Breast epithelium (tissue), 4 donors: ENCODE measurements around the gene STRA8. TPM values are rescaled to one million over a fixed set of nuclear protein-coding genes. Genes with fewer than 3 reads are reported as not detected.

Experiments
- DNase-seq, 2 donors: peaks; one replicate each; pipeline ENCODE4 v3.0.0-alpha.2; 2019; ENCODE audit warnings: low spot score in 2 of 2
- H3K27ac ChIP-seq, 2 donors: fragments of 200-600 bp; sonication (generic) in 1 of 2; one replicate each; pipeline ENCODE4 v1.5.1; 2016 to 2019; ENCODE audit warnings: mild to moderate bottlenecking in 1 of 2
- H3K27me3 ChIP-seq, 2 donors: fragments of 200-600 bp; sonication (generic) in 1 of 2; one replicate each; pipeline versions ENCODE4 v1.5.1 to v1.6.0; 2017 to 2019; ENCODE audit warnings: control low read depth in 1 of 2, mild to moderate bottlenecking in 1 of 2
- H3K36me3 ChIP-seq: fragments of 200-600 bp; one replicate; pipeline ENCODE4 v1.5.1; 2019
- H3K4me1 ChIP-seq, 2 donors: fragments of 200-600 bp; sonication (generic); one replicate each; pipeline ENCODE4 v1.5.1; 2016 to 2019; ENCODE audit warnings: control low read depth in 1 of 2
- H3K4me3 ChIP-seq, 3 donors: fragments of 200-600 bp; sonication (generic); 1 replicate in 2 of 3; 2 replicates in 1 of 3; pipeline ENCODE4 v1.5.1; 2016 to 2019; ENCODE audit warnings: mild to moderate bottlenecking in 3 of 3, moderate library complexity in 2 of 3
- H3K9me3 ChIP-seq, 2 donors: fragments of 200-600 bp; sonication (generic) in 1 of 2; one replicate each; pipeline ENCODE4 v1.5.1; 2016 to 2019; ENCODE audit warnings: control low read depth in 1 of 2
- POLR2A ChIP-seq: fragments of 450-650 bp; IDR thresholded peaks from one replicate; pipeline ENCODE4 v1.6.1; 2016; ENCODE audit warnings: antibody characterized with exemption, mild to moderate bottlenecking, moderate library complexity
- POLR2AphosphoS5 ChIP-seq, 3 donors: sonication (generic); formaldehyde crosslinking; IDR thresholded peaks; one replicate each; pipeline ENCODE4 v1.6.1; 2017; ENCODE audit warnings: antibody characterized with exemption in 3 of 3
- intact Hi-C: fragments of 100-400 bp; cut with DNase I; formaldehyde crosslinking; loops from one replicate; pipeline ENCODE4 v1.15.1; 2023; ENCODE audit warnings: low total_unique reads
- total RNA-seq, 3 donors: library from RNA; depleted of rRNA; stranded (reverse); fragments of >200 nt; gene quantifications; one replicate each; pipeline ENCODE4 v1.1.0, GENCODE V29; 2016
- TF ChIP-seq, protein P1 (sequence below), 3 donors: fragments of 450-650 bp; IDR thresholded peaks; one replicate each; pipeline ENCODE4 v1.5.1; 2016 to 2017; ENCODE audit warnings: antibody characterized with exemption in 3 of 3, mild to moderate bottlenecking in 3 of 3, moderate library complexity in 3 of 3

STRA8 gene
- total RNA-seq, 3 donors from 2014 or later = not detected

DNA sequence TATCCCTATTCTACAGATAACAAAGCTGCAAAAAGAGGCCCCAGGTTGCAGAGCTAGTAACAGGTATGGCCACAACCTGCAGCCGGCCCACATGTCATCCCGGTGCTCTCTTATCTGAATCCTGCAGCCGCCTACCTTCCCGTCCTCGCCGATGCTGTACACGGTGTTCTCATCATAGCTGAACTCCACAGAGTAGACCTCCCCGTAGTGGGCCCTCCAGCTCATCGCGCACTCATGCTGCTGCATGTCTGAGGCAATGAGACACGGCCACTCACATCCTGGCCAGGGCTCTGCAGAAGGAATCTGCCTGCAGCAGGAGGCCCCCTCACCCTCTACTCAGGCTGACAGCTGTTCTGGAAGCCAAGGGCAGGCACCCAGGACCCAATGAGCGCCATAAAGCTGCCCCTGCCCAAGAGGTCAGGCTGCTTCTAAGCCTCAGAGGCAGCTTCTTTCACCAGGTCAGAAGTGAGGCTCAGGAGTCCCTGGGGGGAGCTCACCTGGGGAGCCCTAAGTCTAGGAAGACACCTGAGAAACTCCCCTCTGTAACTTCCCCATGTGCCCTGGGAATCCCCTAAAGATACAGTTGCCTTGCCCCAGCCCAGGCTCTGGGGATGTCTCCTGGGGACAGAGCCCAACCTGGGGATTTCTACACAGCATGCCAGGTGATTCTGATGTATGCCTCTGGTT, 45.2 kb upstream of the STRA8 start:
- no peak for TF ChIP-seq POLR2A
- TF ChIP-seq, protein P1, sequence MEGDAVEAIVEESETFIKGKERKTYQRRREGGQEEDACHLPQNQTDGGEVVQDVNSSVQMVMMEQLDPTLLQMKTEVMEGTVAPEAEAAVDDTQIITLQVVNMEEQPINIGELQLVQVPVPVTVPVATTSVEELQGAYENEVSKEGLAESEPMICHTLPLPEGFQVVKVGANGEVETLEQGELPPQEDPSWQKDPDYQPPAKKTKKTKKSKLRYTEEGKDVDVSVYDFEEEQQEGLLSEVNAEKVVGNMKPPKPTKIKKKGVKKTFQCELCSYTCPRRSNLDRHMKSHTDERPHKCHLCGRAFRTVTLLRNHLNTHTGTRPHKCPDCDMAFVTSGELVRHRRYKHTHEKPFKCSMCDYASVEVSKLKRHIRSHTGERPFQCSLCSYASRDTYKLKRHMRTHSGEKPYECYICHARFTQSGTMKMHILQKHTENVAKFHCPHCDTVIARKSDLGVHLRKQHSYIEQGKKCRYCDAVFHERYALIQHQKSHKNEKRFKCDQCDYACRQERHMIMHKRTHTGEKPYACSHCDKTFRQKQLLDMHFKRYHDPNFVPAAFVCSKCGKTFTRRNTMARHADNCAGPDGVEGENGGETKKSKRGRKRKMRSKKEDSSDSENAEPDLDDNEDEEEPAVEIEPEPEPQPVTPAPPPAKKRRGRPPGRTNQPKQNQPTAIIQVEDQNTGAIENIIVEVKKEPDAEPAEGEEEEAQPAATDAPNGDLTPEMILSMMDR (IDR thresholded peaks at IDR 0.05) = no peak
- no peak for TF ChIP-seq POLR2AphosphoS5 (IDR thresholded peaks at IDR 0.05)
- H3K27ac ChIP-seq = no peak overlapping the region
- H3K4me3 ChIP-seq = no peak overlapping the region
- H3K4me1 ChIP-seq = no peaks in the 10 kb centered on the region
- no peak for DNase-seq
- H3K36me3 ChIP-seq = peaks cover 16% of the 10 kb centered on the region
- no peaks in the 10 kb centered on the region for H3K9me3 ChIP-seq
- intact Hi-C loops = no loop called here
- H3K27me3 ChIP-seq = no peaks in the 10 kb centered on the region

DNA sequence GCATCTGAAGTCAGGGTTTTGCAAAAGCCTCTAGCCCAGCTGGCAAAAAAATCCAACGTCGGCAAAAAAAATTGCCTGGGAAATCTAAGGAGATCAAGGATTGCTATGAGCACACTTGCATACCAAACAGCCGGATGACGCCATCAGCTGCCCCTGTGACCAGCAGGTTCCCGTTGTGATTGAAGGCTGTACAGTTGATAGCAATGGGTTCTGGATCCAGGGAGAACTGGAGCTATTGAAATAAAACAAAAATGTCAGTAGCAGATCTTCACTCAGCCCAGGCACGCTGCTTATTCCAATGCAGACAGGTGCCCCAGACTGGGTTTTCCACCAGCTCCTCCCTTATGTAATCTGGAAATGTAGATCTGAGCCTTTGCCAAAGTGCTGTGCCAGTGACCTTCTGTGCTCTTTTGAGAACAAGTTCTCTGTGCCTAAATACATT, 44.4 kb upstream of the STRA8 start:
- H3K27ac ChIP-seq = no peak overlapping the region
- intact Hi-C loops = no loop called here

DNA sequence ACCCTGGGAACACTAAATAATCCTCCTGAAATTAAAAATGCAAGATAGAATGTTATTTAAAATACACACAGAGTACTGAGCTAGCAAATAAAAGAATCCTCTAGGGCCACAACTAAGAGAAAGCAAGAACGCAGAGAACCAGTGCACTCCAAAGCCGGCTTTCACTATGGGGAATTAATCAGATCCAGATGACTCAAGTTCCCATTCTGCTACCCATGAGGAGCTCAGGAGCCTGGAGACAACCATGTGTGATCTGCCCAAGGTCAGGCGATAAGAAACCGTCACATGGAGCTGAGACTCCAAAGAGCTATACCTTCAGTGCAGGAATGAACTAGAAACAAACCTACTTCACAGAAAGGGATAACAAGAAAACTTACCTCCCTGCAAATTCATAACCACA, 43.7 kb upstream of the STRA8 start:
- Histone ChIP-seq H3K9me3 (no peaks in the 10 kb centered on the region), H3K27ac (peak overlapping the region in 1 of 2 donors; percentile 17), H3K4me1 (no peaks in the 10 kb centered on the region), H3K4me3 (no peak overlapping the region), H3K27me3 (no peaks in the 10 kb centered on the region), H3K36me3 (peaks cover 14% of the 10 kb centered on the region)
- no peak for TF ChIP-seq POLR2AphosphoS5 (IDR thresholded peaks at IDR 0.05)
- TF ChIP-seq POLR2A = no peak
- TF ChIP-seq, protein P1 (IDR thresholded peaks at IDR 0.05) = no peak
- intact Hi-C loops = no loop called here
- DNase-seq = no peak

More for the DNA sequence above, 44.4 kb upstream of the STRA8 start:
- no peak for TF ChIP-seq POLR2AphosphoS5 (IDR thresholded peaks at IDR 0.05)
- TF ChIP-seq POLR2A = no peak
- TF ChIP-seq, protein P1 (IDR thresholded peaks at IDR 0.05) = no peak
- no peaks in the 10 kb centered on the region for H3K27me3 ChIP-seq
- H3K4me3 ChIP-seq = no peak overlapping the region
- no peaks in the 10 kb centered on the region for H3K9me3 ChIP-seq
- no peaks in the 10 kb centered on the region for H3K4me1 ChIP-seq
- H3K36me3 ChIP-seq = peaks cover 14% of the 10 kb centered on the region
- DNase-seq = no peak

DNA sequence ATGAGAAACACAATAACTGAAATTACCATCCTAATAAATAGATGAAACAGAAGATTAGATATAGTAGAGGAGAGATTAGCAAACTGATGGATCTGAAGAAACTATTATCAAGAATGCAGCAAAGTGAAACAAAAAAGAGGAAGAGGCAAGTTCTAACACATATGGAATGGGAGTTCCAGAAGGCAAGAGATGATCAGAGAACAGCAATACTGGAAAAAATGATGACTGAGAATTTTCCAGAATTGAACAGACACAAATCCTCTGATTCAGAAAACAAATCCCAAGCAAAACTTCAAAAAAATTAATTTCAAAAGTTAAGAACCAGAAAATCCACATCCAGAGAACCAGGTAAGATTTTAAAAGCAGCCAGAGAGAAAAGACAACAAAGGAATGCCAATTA, 42.9 kb upstream of the STRA8 start:
- Histone ChIP-seq H3K27ac (peak overlapping the region in 1 of 2 donors; percentile 35), H3K36me3 (peaks cover 8% of the 10 kb centered on the region), H3K27me3 (no peaks in the 10 kb centered on the region), H3K4me1 (no peaks in the 10 kb centered on the region), H3K9me3 (no peaks in the 10 kb centered on the region), H3K4me3 (no peak overlapping the region)
- DNase-seq = no peak
- intact Hi-C loops = no loop called here
- no peak for TF ChIP-seq POLR2A
- TF ChIP-seq, protein P1 (IDR thresholded peaks at IDR 0.05) = no peak
- no peak for TF ChIP-seq POLR2AphosphoS5 (IDR thresholded peaks at IDR 0.05)

DNA sequence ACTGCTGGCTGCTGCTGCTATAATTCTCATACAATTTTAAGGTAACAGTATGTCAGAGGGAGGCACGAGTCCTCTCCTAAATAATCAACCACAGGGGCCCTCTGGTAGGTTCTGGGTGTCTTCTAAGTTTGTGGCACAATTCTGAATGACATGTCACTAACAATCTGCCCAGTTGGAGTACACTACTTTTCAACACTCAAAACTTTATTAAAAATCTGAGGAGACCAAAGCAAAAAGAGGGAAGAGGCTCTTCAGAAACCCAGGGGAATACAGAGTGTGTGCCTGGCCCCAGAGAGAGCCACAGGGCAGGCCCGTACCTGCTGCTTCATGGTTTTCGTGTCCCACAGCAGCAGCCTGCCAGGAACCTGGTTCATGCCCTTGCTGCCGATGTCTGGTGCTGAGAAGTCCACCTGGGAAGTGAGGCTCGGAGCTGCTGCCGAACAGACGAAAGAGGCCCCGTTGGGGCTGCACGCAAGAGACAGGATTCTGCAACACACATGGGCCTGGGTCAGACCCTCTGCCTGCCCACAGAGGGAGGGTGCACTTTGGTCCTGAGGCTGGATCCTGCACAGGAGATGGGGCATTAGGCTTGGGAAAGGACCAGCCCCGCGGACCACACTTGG, 40.6 kb upstream of the STRA8 start:
- TF ChIP-seq, protein P1 (IDR thresholded peaks at IDR 0.05) = no peak
- TF ChIP-seq POLR2A (no peak), POLR2AphosphoS5 (IDR thresholded peaks at IDR 0.05) (no peak)
- intact Hi-C loops = loop anchor here (2.0 kb wide), 1 partner anchor 60 kb away; no protein-coding TSS in a partner anchor
- no peak overlapping the region for H3K4me3 ChIP-seq
- H3K27ac ChIP-seq = peak overlapping the region; percentile 73 to 84
- peak in 1 of 2 donors; percentile 81 for DNase-seq
- no peaks in the 10 kb centered on the region for H3K9me3 ChIP-seq
- no peaks in the 10 kb centered on the region for H3K36me3 ChIP-seq
- no peaks in the 10 kb centered on the region for H3K27me3 ChIP-seq
- no peaks in the 10 kb centered on the region for H3K4me1 ChIP-seq
